Spleen (tissue), 11 donors: ENCODE results near the gene AARS1. TPM values are rescaled to one million over a fixed set of nuclear protein-coding genes. Genes with fewer than 3 reads are reported as not detected.
A peak's percentile ranks its signal among the peaks of the same experiment; 100 is the strongest.
"Not testable (repeated sequence)": the region's sequence is repeated elsewhere in the genome, so short reads cannot be mapped to it uniquely, and the experiment has no call there.

Experiments used
- DNase-seq: peaks from one replicate; pipeline ENCODE4 v3.0.0-alpha.2; 2020
- H3K27ac ChIP-seq, 8 donors: fragments of 200-600 bp; sonication (generic) in 7 of 8; 1 replicate in 4 of 8; 2 replicates in 4 of 8; pipeline versions ENCODE4 v1.5.0 to v1.8.0; 2016 to 2021; ENCODE audit warnings: inconsistent platforms in 4 of 8, mild to moderate bottlenecking in 4 of 8, moderate library complexity in 1 of 8
- H3K27me3 ChIP-seq, 7 donors: fragments of 200-600 bp; sonication (generic) in 6 of 7; replicated peaks in 1 of 7; 1 replicate in 4 of 7; 2 replicates in 3 of 7; pipeline versions ENCODE4 v1.5.0 to v1.8.0; 2016 to 2021; ENCODE audit warnings: inconsistent platforms in 3 of 7, mild to moderate bottlenecking in 1 of 7
- H3K36me3 ChIP-seq, 6 donors: fragments of 200-600 bp; sonication (generic) in 5 of 6; 1 replicate in 4 of 6; 2 replicates in 2 of 6; pipeline versions ENCODE4 v1.5.0 to v1.8.0; 2016 to 2021; ENCODE audit warnings: inconsistent platforms in 2 of 6
- H3K4me1 ChIP-seq, 6 donors: fragments of 200-600 bp; sonication (generic) in 5 of 6; 1 replicate in 3 of 6; 2 replicates in 3 of 6; pipeline versions ENCODE4 v1.5.0 to v1.8.0; 2016 to 2021; ENCODE audit warnings: inconsistent platforms in 3 of 6
- H3K4me3 ChIP-seq, 8 donors: fragments of 200-600 bp; sonication (generic) in 7 of 8; 1 replicate in 4 of 8; 2 replicates in 4 of 8; pipeline versions ENCODE4 v1.5.0 to v1.8.0; 2016 to 2021; ENCODE audit warnings: inconsistent platforms in 4 of 8, mild to moderate bottlenecking in 4 of 8, moderate library complexity in 2 of 8
- H3K9me3 ChIP-seq, 8 donors: fragments of 200-600 bp; sonication (generic) in 7 of 8; 1 replicate in 4 of 8; 2 replicates in 4 of 8; pipeline versions ENCODE4 v1.5.0 to v1.8.0; 2016 to 2021; ENCODE audit warnings: inconsistent platforms in 4 of 8
- CTCF ChIP-seq, 11 experiments: fragments of 200-600 bp in 7 of 11; fragments of 450-650 bp in 4 of 11; sonication (generic) in 4 of 11; IDR thresholded peaks in 8 of 11; conservative IDR thresholded peaks in 3 of 11; 1 replicate in 7 of 11; 2 replicates in 4 of 11; pipeline versions ENCODE4 v1.4.0 to v1.8.0; 2016 to 2021; ENCODE audit warnings: antibody characterized with exemption in 11 of 11, inconsistent platforms in 4 of 11, mild to moderate bottlenecking in 1 of 11
- POLR2A ChIP-seq, 3 donors: fragments of 450-650 bp; IDR thresholded peaks; one replicate each; pipeline ENCODE4 v1.5.1; 2017; ENCODE audit warnings: antibody characterized with exemption in 3 of 3, mild to moderate bottlenecking in 1 of 3
- POLR2AphosphoS5 ChIP-seq, 3 donors: sonication (generic); formaldehyde crosslinking; IDR thresholded peaks; one replicate each; pipeline ENCODE4 v1.5.1; 2017; ENCODE audit warnings: antibody characterized with exemption in 3 of 3
- WGBS, 5 donors: extraction: QIAGEN DNeasy Blood & Tissue Kit in 3 of 5; methylation state at CpG; one replicate each; pipeline versions ENCODE4 v1.1.5 to v1.1.7; 2013 to 2018; 5-methylcytosine and 5-hydroxymethylcytosine counted together
- intact Hi-C: fragments of 100-400 bp; cut with DNase I; formaldehyde crosslinking; loops from one replicate; pipeline ENCODE4 v1.15.0; 2023; ENCODE audit warnings: low total_unique reads
- polyA plus RNA-seq, 3 donors: library from polyadenylated mRNA; stranded (reverse); fragments of 200-250 nt; gene quantifications; one replicate each; pipeline ENCODE4 v1.2.1, GENCODE V29; 2013
- total RNA-seq, 7 donors: library from RNA; depleted of rRNA in 3 of 7; stranded (reverse); fragments of >200 nt in 3 of 7; fragmentation: NEBNext Ultra II Directional in 4 of 7; extraction: Animal tissue kit (Norgen Biotek cat#: 25700) in 4 of 7; gene quantifications; one replicate each; pipeline versions ENCODE4 v1.1.0 to v1.2.1, GENCODE V29; 2016 to 2021
- donor health status: healthy with polysubstance abuse.
- donor health status: DM: no; HTN: no; CAD: no; lungs with moderate emphysema.
- donor health status: DM: no; HTN: no; CAD: no.
- donor health status: Bipolar disorder and iron deficiency.
- donor health status: healthy.
- donor health status: DM: no; HTN: no; CAD: no.
- donor health status: DM: yes; HTN: yes; CAD: no.

The AARS1 gene
- total and polyA plus RNA-seq, 10 donors = 15.4 to 80.9 (median 48.8) TPM

GRCh38 chr16:70252355-70252988 is 36.8 kb downstream of the AARS1 start:
- H3K4me1 ChIP-seq = peaks cover 10 to 46% (median 30%) of the 10 kb centered on the region in 6 donors
- peak overlapping the region in 6 of 8 donors; percentile 89 to 96 (median 93) for H3K27ac ChIP-seq
- H3K27me3 ChIP-seq = no peaks in the 10 kb centered on the region
- TF ChIP-seq CTCF (IDR thresholded peaks at IDR 0.05 in 8 of 11, conservative IDR thresholded peaks at IDR 0.05 in 3 of 11) (peak in 1 of 11 experiments; percentile 40), POLR2AphosphoS5 (IDR thresholded peaks at IDR 0.05) (no peak)
- peaks cover 0 to 73% (median 54%) of the 10 kb centered on the region in 6 donors for H3K36me3 ChIP-seq
- intact Hi-C loops = no loop called here
- no peaks in the 10 kb centered on the region for H3K9me3 ChIP-seq
- DNase-seq = no peak
- no peak overlapping the region for H3K4me3 ChIP-seq
- WGBS, 5 donors = 87 to 89% (median 88%) methylated on average over 21 of the region's 21 CpGs

- 2 to 7% (median 3%) methylated on average over 18 to 65 of the region's 65 CpGs for WGBS, 5 donors
- TF ChIP-seq POLR2AphosphoS5 (IDR thresholded peaks at IDR 0.05) (peak; percentile 95 to 97 (median 96)), CTCF (IDR thresholded peaks at IDR 0.05 in 8 of 11, conservative IDR thresholded peaks at IDR 0.05 in 3 of 11) (peak; percentile 74 to 98 (median 96)), POLR2A (IDR thresholded peaks at IDR 0.05) (peak in 2 of 3 donors; percentile 34 to 62)
- Histone ChIP-seq H3K27me3 (no peaks in the 10 kb centered on the region), H3K27ac (peak within 1 kb of the TSS; percentile 84 to 96 (median 92)), H3K9me3 (no peaks in the 10 kb centered on the region), H3K4me1 (peaks cover 10 to 52% (median 31%) of the 10 kb centered on the region in 6 donors), H3K4me3 (peak within 1 kb of the TSS; percentile 50 to 96 (median 81)), H3K36me3 (peaks cover 0 to 67% (median 48%) of the 10 kb centered on the region in 6 donors)
- intact Hi-C loops = no loop called here
- DNase-seq = peak; percentile 97
Measured at GRCh38 chr16:70251629-70252354, 37.5 kb downstream of the AARS1 start, which contains the start of gene EXOSC6. EXOSC6 (minus strand) TSS chr16:70251940; CDS start chr16:70251900, 40 bp downstream.

DNA sequence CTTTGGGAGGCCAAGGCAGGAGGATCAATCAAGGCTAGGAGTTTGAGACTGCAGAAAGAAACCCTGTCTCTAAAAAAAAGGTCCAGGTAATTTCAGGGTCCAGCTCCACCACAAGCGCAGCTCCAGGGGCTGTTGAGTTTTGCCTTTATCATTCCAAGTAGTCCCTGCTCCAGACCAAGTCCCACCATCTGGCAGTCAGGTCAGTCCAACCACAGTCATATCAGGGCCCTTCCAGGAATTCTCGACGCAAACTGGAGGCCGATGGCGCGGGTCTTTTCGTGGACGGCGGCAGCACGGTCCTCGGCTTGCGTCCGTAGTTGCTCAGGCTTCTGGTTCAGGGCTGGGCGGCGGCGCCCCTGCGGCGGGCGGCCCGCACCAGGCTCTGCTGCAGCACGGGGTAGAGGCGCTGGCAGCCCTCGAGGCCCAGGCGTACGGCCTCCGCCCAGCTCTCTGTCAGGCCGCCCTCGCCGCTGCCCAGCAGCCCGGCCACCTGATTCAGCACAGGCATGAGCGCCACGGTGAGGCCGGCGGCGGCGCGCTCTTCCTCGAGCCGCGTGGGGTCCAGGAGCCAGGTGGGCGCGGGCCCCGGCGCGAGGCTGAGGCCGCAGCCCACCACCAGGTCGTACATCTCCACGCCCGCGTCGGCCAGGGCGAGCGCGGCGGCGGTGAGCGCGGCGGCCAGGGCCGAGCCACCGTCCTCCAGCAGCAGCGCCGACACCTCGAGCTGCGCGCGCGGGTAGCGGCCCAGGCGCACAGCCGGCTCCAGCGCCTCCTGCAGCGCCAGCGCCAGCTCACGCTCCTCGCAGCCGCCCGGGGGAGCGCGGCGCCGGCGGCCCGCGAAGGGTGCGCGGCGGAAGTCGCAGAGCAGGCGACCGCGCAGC is 38.3 kb downstream of the AARS1 start:
- peaks cover 0 to 59% (median 39%) of the 10 kb centered on the region in 6 donors for H3K36me3 ChIP-seq
- 1 to 8% (median 1%) methylated on average over 6 to 92 of the region's 92 CpGs for WGBS, 5 donors
- peak overlapping the region; percentile 50 to 96 (median 81) for H3K4me3 ChIP-seq
- TF ChIP-seq CTCF (IDR thresholded peaks at IDR 0.05 in 8 of 11, conservative IDR thresholded peaks at IDR 0.05 in 3 of 11) (no peak), POLR2AphosphoS5 (IDR thresholded peaks at IDR 0.05) (peak in 1 of 3 donors; percentile 20), POLR2A (IDR thresholded peaks at IDR 0.05) (no peak)
- no peaks in the 10 kb centered on the region for H3K27me3 ChIP-seq
- H3K27ac ChIP-seq = peak overlapping the region; percentile 72 to 96 (median 92)
- intact Hi-C loops = no loop called here
- DNase-seq = peak; percentile 85
- peaks cover 10 to 58% (median 32%) of the 10 kb centered on the region in 6 donors for H3K4me1 ChIP-seq
- H3K9me3 ChIP-seq = no peaks in the 10 kb centered on the region

DNA sequence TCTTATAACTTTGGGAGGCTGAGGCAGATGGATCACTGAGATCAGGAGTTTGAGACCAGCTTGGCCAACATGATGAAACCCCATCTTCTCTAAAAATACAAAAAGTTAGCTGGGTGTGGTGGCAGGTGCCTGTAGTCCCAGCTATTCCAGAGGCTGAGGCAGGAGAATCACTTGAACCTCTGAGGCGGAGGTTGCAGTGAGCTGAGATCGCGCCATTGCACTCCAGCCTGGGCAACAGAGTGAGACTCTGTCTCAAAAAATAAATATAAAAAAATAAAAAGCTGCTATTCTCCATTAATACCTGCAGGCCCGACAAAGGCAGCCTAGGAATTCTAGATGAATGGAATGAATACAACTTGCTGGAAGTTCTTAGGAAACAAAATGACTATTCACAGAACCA is 39.6 kb downstream of the AARS1 start:
- peaks cover 0 to 46% (median 27%) of the 10 kb centered on the region in 6 donors for H3K36me3 ChIP-seq
- intact Hi-C loops = not testable (repeated sequence)
- peak overlapping the region in 4 of 8 donors; percentile 6 to 96 (median 78) for H3K4me3 ChIP-seq

GRCh38 chr16:70238773-70239172 is 50.5 kb downstream of the AARS1 start:
- H3K27me3 ChIP-seq, H3K27ac ChIP-seq, DNase-seq, H3K4me3 ChIP-seq, intact Hi-C loops, H3K4me1 ChIP-seq, H3K9me3 ChIP-seq: not testable (repeated sequence)
- peaks cover under 1 to 68% (median 13%) of the 10 kb centered on the region in 6 donors for H3K36me3 ChIP-seq

More for the DNA sequence above, 39.6 kb downstream of the AARS1 start:
- H3K9me3 ChIP-seq, H3K27ac ChIP-seq, H3K27me3 ChIP-seq, DNase-seq: not testable (repeated sequence)
- peaks cover 10 to 64% (median 35%) of the 10 kb centered on the region in 6 donors for H3K4me1 ChIP-seq
- 70 to 94% (median 86%) methylated on average over 4 of the region's 4 CpGs for WGBS, 5 donors

DNA sequence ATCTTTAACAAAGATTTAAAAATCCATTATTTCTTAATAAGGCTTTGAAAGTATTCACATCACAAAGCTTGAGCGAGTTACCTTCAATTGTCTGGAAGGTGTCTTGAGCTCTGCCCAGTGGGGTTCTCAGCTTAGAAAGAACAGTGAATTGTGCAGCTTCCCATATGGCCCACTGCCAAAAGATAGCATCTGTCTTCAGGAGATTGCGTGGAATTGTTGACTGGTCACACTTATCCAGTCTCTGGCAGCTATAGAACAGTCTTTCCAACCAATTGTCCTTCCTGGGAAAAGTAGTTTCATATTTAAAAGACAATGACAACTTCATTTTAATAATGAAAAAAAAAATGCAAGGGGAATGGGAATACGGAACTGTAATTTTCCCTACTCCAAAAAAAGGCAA is 57.5 kb downstream of the AARS1 start:
- H3K4me1 ChIP-seq, H3K9me3 ChIP-seq, H3K27me3 ChIP-seq, H3K4me3 ChIP-seq, DNase-seq, H3K27ac ChIP-seq, intact Hi-C loops: not testable (repeated sequence)
- WGBS, 5 donors = 78 to 99% (median 83%) methylated on average over 2 to 3 of the region's 3 CpGs
- H3K36me3 ChIP-seq = peaks cover 4 to 92% (median 39%) of the 10 kb centered on the region in 6 donors

DNA sequence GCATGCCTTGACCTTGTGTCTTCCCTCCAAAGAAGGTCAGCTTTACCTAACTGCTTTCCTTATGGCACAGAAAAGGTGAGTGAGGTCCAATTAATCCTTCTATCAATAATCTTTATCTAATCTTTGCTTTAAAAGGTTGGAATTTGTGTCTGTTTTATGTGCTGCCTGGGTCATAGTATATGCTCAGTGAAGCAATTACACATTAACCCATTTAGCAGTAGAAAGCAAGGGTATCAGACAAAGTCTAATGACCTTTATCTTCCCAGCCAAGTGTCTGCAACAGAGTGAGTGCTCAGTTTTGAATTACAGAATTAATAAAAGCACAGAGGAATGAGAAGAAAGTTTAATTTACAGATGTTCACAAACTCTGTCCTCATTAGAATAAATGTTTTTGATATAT is 63.3 kb downstream of the AARS1 start:
- H3K4me1 ChIP-seq, H3K9me3 ChIP-seq, H3K27me3 ChIP-seq, H3K27ac ChIP-seq, H3K4me3 ChIP-seq, intact Hi-C loops, DNase-seq: not testable (repeated sequence)
- H3K36me3 ChIP-seq = peaks cover 0 to 87% (median 24%) of the 10 kb centered on the region in 6 donors
